Islet of Langerhans (tissue), 1 donor: ENCODE data around the gene CSGALNACT2.
"Not testable (repeated sequence)": the region's sequence is repeated elsewhere in the genome, so short reads cannot be mapped to it uniquely, and the experiment has no call there.

Experiments
- FAIRE-seq: peaks from one replicate; lab custom pipeline; 2011; peaks lifted over from hg19 to GRCh38; lab: Jason Lieb, UNC

The CSGALNACT2 gene

GRCh38 chr10:43125274-43125845 lies 12.9 kb upstream of the CSGALNACT2 start:
- no peak for FAIRE-seq

GRCh38 chr10:43125881-43126731 lies 12.1 kb upstream of the CSGALNACT2 start:
- FAIRE-seq: no peak

- no peak for FAIRE-seq
These were observed 11.4 kb upstream of the CSGALNACT2 start for GRCh38 chr10:43126759-43127424.

GRCh38 chr10:43127442-43127841 lies 10.8 kb upstream of the CSGALNACT2 start:
- no peak for FAIRE-seq

GRCh38 chr10:43128331-43128730 lies 9.9 kb upstream of the CSGALNACT2 start:
- FAIRE-seq: no peak

- no peak for FAIRE-seq
These were observed 9.1 kb upstream of the CSGALNACT2 start for GRCh38 chr10:43128958-43129706.

- no peak for FAIRE-seq
These were observed 7.5 kb upstream of the CSGALNACT2 start for GRCh38 chr10:43130770-43131171.

- no peak for FAIRE-seq
These were observed 7.0 kb upstream of the CSGALNACT2 start for GRCh38 chr10:43131256-43131655.

- no peak for FAIRE-seq
These were observed 6.3 kb upstream of the CSGALNACT2 start for GRCh38 chr10:43131906-43132305.

- no peak for FAIRE-seq
These were observed 5.1 kb upstream of the CSGALNACT2 start for GRCh38 chr10:43132867-43133787.

- FAIRE-seq: no peak
These were observed 3.9 kb upstream of the CSGALNACT2 start for GRCh38 chr10:43134126-43134905.

GRCh38 chr10:43135064-43135463 lies 3.2 kb upstream of the CSGALNACT2 start:
- FAIRE-seq: no peak

GRCh38 chr10:43135656-43136055 lies 2.6 kb upstream of the CSGALNACT2 start:
- no peak for FAIRE-seq

- FAIRE-seq: no peak
These were observed 1.8 kb upstream of the CSGALNACT2 start for GRCh38 chr10:43136432-43136831.

GRCh38 chr10:43136995-43137716 lies 1.1 kb upstream of the CSGALNACT2 start:
- FAIRE-seq: no peak

GRCh38 chr10:43137717-43138020 lies 576 bp upstream of the CSGALNACT2 start:
- no peak for FAIRE-seq

- peak; percentile 58 for FAIRE-seq
These were observed 554 bp downstream of the CSGALNACT2 start for GRCh38 chr10:43138757-43139241.

GRCh38 chr10:43141421-43141820 lies 3.2 kb downstream of the CSGALNACT2 start:
- FAIRE-seq: no peak

- FAIRE-seq: no peak
These were observed 7.1 kb downstream of the CSGALNACT2 start for GRCh38 chr10:43145311-43145710.

GRCh38 chr10:43145936-43146335 lies 7.7 kb downstream of the CSGALNACT2 start:
- not testable (repeated sequence) for FAIRE-seq
